Measurements from ENCODE around the gene COLEC11.
"Not testable (repeated sequence)": the region's sequence is repeated elsewhere in the genome, so short reads cannot be mapped to it uniquely, and the experiment has no call there.

COLEC11 gene

GRCh38 chr2:3606370-3607201, 11.7 kb downstream of the COLEC11 start:
- no peak for DNase-seq

DNA sequence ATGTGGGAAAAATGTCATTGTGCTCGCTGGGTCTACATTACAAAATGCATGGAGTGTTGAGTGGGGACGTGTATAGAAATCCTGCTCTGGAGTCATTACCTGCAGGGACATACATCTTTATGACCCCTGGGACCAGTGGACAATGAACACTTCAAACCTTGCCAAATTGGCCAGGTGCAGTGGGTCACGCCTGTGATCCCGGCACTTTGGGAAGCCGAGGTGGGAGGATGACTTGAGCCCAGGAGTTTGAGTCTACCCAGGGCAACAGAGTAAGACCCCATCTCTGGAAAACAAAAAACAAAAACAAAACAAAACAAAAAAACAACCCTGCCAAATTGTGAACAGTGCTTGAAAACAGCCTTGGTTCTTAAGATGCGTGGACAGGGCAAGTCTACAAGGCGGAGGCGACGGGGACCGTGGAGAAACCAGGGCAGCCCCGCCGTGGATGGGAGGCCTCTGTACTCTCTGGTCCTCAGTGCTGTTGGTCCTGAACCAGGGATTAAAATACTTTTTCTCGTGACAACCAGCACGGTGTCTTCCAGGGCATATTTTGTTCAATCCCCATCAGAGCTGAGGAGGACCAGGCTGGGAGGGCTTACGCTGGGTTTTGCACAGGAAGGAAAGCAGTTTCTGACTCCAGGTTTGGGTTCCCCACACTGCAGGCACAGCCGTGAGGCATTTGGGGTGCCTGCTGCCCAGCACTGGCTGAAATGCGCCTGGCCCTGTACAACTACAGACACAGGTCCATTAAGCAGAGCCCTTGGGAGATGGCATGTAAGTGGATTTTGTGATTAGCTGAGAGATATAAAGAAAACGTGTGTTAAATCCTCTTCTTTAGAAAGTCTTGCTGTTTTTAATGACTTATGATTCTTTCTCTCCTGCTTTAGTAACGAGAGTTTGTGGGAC, 13.7 kb downstream of the COLEC11 start:
- no peak for DNase-seq

DNA sequence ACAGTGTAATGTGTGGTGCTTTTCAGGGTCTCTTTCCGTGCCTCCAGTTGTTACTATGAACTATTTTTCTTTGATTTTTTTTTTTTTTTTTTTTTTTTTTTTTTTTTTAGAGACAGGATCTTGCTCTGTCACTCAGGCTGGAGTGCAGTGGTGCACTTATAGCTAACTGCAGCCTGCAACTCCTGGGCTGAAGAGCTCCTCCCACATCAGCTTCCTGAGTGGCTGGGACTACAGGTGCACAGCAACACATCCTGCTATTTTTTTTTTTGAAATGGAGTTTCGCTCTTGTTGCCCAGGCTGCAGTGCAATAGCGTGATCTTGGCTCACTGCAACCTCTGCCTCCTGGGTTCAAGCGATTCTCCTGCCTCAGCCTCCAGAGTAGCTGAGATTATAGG, 14.4 kb downstream of the COLEC11 start:
- DNase-seq: not testable (repeated sequence)

DNA sequence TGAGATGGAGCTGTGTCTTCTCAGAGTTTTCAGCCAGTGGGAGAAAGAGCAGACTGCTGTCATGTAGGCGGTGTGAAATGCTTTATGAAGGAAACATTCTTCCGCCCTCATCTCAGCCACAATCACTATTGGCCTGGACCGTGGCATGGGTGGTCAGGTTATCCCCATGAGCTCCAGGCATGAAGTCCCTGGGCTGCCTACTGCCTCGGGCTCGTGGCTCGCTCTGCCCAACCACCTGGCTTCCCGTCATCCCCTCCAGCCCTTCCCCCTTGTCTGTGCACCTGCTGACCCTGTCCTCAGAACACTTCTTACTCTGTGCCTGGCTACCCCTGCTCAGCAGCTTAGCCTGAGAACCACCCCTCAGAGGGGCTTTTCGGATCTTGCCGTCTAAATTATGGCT, 15.5 kb downstream of the COLEC11 start:
- DNase-seq: no peak

GRCh38 chr2:3610881-3611505, 16.1 kb downstream of the COLEC11 start:
- no peak for DNase-seq

DNA sequence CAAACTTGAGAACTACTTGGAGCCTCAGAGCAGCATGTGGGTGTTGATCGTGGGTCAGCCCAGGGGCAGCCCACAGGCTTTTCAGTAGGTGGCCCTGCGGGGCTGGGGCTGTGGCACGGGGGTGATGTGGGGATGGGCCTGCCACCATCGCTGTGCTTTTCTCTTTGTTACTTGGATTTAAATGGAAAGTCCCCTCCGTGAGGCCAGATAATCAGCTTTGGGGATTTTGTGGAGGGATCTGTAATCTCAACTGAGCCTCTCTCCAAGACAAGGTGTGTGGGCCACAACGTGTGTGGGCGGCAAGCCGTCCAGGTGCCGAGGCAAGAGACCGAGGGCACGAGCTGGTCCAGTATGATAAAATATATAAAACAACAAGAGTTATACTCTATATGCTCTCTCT, 16.7 kb downstream of the COLEC11 start:
- DNase-seq: no peak

DNA sequence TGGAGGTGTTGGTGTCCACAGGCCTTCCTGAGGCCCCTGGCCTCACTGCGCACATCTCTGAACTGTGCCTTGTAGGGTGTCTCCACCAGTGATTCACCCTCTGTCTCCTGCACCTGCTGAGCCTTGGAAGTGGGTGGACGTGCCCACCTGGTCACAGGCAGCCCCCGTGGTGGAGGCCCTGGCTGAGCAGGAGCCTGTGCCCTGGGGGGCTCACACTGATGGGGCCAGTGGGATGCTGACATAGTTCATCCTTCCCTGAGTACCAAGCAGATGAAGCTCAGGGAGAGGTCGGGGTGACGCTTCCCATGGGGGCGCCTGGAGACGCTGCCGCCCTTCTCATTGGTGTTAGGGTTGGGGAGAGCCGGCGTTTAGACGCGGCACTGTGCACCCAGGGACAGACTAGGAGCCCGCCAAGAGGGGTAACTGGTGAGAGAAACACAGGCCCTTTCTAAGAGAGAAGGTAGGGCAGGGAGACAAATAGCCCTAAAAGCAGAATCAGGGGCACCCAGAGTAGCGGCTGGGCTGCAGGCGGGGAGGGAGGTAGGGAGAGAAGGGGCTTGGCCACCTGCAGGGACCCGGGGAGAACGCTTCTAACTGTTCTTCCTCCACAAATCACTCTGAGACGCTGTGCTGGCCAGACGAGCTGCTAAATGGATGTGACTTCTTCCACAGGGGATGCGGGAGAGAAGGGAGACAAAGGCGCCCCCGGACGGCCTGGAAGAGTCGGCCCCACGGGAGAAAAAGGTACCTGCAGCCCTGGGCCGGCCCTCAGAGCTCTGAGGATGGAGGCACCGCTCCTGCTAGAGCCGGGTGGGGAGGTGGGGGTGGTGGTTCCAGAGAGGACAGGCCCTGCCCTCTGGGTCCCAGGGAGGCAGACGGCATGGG, 18.0 kb downstream of the COLEC11 start:
- DNase-seq: no peak

GRCh38 chr2:3613524-3613905, 18.6 kb downstream of the COLEC11 start:
- DNase-seq: no peak

DNA sequence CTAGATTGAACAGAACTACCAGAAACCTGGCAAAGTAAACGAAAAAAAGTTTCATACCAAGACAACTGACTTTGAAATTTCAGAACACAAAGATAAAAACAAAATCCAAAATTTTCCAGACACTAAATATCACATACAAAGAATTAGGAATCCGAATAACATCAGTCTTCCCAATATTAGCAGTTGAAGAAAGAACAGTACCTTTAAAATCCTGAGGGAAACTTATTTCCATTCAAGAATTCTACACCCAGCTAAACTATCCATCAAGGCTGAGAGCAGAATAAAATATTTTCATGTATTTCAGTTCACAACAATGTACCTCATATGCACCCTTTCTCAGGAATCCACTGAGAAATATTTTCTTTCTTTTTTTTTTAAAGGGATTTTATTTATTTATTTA, 19.8 kb downstream of the COLEC11 start:
- DNase-seq: not testable (repeated sequence)

- not testable (repeated sequence) for DNase-seq
Measured at GRCh38 chr2:3615541-3616200, 20.8 kb downstream of the COLEC11 start.

- DNase-seq: not testable (repeated sequence)
Measured at GRCh38 chr2:3616435-3617197, 21.7 kb downstream of the COLEC11 start.

DNA sequence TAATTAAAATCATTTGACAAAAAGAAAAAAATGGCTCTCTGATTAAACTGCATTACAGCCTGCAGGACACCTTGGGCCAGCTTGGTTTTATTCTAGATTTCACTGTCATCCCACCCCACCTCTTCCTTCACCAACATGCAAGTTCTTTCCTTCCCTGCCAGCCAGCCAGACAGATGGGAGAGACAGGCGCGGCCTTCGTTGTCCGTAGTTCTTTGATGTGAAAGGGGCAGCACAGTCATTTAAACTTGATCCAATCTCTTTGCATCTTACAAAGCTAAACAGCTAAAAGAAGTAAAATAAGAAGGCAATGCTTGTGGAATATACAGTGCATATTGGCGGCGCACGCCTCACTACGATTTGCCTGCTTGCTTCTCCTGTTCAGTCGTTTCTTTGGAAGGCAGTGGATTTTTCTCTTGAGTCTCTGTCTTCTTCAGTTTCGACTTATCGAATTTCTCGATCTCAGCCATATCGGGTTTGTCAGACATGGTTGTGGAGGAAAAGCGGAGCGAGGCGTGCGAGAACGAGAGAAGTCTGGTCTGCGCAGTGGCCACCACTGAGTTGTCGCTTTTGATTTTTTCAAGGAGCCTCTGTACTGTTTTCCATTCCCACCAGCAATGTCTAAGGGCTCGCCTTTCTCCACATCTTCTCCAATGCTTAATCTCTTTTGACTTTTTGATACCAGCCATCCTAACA, 22.4 kb downstream of the COLEC11 start:
- DNase-seq: no peak

DNA sequence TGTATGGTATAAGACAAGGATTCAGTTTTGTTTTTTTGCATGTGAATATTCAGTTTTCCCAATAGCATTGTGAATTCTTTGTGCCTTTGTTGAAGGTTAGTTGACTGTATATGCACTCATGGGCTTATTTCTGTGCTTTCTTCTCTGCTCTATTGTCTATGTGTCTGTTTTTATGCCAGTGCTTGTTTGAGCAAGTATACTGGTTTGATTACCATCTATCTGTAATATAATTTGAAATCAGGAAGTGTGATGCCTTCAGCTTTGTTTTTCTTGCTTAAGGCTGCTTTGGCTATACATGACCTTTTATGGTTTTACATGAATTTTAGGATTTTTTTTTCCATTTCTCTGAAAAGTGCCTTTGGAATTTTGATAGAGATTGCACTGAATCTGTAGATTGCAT, 23.5 kb downstream of the COLEC11 start:
- no peak for DNase-seq

GRCh38 chr2:3619033-3619432, 24.1 kb downstream of the COLEC11 start:
- no peak for DNase-seq

DNA sequence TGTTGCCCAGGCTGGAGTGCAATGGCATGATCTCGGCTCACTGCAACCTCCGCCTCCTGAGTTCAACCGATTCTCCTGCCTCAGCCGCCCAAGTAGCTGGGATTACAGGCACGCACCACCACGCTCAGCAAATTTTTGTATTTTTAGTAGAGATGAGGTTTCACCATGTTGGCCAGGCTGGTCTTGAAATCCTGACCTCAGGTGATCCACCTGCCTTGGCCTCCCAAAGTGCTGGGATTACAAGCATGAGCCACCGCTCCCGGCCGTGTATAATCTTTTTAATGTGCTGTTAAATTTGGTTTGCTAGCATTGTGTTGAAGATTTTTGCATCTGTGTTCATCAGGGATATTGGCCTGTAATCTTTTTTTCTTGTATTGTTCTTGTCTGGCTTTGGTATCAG, 24.7 kb downstream of the COLEC11 start:
- not testable (repeated sequence) for DNase-seq

- no peak for DNase-seq
Measured at GRCh38 chr2:3620834-3621233, 25.9 kb downstream of the COLEC11 start.

GRCh38 chr2:3622967-3623366, 28.1 kb downstream of the COLEC11 start:
- DNase-seq: no peak

GRCh38 chr2:3624059-3624794, 29.3 kb downstream of the COLEC11 start:
- DNase-seq: no peak

DNA sequence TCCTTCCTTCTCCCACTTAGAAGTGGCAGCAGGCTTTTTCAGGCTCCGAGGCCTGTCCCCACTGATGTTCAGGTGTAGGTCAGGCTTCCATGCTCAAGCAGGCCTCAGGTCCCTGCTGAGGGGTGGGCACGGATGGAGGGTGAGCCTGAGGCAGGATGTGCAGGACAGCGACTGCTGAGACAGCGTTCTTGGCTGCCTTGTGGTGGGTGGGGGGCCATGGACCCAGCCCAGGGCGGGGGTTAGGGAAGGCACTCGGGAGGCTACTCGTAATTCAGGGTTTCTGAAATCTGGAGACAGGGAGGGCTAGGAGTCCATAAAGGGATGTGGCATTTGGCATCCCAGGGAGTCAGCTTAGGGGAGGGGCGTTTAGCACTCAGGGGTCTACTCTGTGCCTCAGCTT, 30.3 kb downstream of the COLEC11 start:
- no peak for DNase-seq

Measured in MV-4-11 (cell line).